IPS-20b (cell line): ENCODE measurements around the gene PARD6B.
"Not testable (repeated sequence)": the region's sequence is repeated elsewhere in the genome, so short reads cannot be mapped to it uniquely, and the experiment has no call there.

Experiments
- H3K27ac ChIP-seq: one replicate; pipeline ENCODE4 v1.5.1; 2013; ENCODE audit warnings: low read length
- H3K27me3 ChIP-seq: 2 replicates; pipeline ENCODE4 v1.6.1; 2013; ENCODE audit warnings: mild to moderate bottlenecking, low read length, inconsistent platforms; ENCODE audit not compliant: insufficient read depth
- H3K36me3 ChIP-seq: 2 replicates; pipeline ENCODE4 v1.6.1; 2013; ENCODE audit warnings: low read depth, mild to moderate bottlenecking, inconsistent platforms, low read length, moderate library complexity; ENCODE audit not compliant: insufficient read depth
- H3K4me1 ChIP-seq: 2 replicates; pipeline ENCODE4 v1.6.1; 2013; ENCODE audit warnings: mild to moderate bottlenecking, control low read depth, inconsistent platforms, low read length, moderate library complexity; ENCODE audit not compliant: insufficient read depth
- H3K4me3 ChIP-seq: 2 replicates; pipeline ENCODE4 v1.5.1; 2013; ENCODE audit warnings: mild to moderate bottlenecking, low read length, inconsistent platforms
- H3K9ac ChIP-seq: 2 replicates; pipeline ENCODE4 v1.6.1; 2013; ENCODE audit warnings: low read depth, mild to moderate bottlenecking, inconsistent platforms, low read length, moderate library complexity
- H3K9me3 ChIP-seq: 2 replicates; pipeline ENCODE4 v1.6.1; 2013; ENCODE audit warnings: mild to moderate bottlenecking, low read depth, low read length, inconsistent platforms; ENCODE audit not compliant: insufficient read depth

Gene PARD6B

DNA sequence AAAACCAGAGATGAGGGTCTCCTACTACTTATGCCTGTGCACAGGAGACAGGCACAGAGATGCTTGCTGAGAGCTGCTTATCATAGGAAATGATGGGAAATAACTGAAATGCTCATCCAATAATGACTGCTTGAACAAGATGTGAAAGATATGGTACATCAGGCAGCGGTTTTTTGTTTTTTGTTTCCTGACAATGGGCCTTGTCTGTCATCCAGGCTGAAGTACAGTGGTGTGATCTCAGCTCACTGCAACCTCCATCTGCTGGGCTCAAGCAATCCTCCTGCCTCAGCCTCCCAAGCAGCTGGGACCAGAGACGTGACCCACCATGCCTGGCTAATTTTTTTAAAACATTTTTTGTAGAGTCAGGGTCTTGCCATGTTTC lies 38.8 kb upstream of the PARD6B start:
- H3K9ac ChIP-seq, result peak overlapping the region; percentile 60; the same call in 1 of the 2 replicates

DNA sequence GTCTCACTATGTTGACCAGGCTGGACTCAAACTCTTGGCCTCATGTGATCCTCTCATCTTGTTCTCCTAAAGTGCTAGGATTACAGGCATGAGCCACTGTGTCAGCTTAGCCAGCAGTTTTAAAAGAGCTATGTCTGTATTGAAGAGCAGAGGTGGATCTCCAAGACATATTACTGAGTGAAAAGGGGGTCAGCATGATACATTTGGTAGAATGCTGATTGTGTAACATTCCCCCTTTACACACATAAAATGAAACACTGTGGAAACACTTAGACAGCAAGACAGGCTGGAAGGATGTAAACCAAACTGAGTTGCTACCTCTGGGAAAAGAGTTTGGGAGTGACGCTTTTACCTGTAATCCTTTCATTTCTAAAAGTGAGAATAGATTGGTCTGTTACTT lies 38.4 kb upstream of the PARD6B start:
- Histone ChIP-seq H3K4me3 (no peak overlapping the region), H3K4me1 (peaks cover 19% of the 10 kb centered on the region), H3K36me3 (no peaks in the 10 kb centered on the region), H3K9me3 (no peaks in the 10 kb centered on the region), H3K27ac (no peak overlapping the region), H3K27me3 (peaks cover 28% of the 10 kb centered on the region), H3K9ac (no peak overlapping the region)

More for the DNA sequence above, 38.8 kb upstream of the PARD6B start:
- Histone ChIP-seq H3K9me3 (no peaks in the 10 kb centered on the region), H3K27me3 (peaks cover 28% of the 10 kb centered on the region), H3K36me3 (no peaks in the 10 kb centered on the region), H3K4me1 (peaks cover 19% of the 10 kb centered on the region), H3K27ac (no peak overlapping the region), H3K4me3 (no peak overlapping the region)

DNA sequence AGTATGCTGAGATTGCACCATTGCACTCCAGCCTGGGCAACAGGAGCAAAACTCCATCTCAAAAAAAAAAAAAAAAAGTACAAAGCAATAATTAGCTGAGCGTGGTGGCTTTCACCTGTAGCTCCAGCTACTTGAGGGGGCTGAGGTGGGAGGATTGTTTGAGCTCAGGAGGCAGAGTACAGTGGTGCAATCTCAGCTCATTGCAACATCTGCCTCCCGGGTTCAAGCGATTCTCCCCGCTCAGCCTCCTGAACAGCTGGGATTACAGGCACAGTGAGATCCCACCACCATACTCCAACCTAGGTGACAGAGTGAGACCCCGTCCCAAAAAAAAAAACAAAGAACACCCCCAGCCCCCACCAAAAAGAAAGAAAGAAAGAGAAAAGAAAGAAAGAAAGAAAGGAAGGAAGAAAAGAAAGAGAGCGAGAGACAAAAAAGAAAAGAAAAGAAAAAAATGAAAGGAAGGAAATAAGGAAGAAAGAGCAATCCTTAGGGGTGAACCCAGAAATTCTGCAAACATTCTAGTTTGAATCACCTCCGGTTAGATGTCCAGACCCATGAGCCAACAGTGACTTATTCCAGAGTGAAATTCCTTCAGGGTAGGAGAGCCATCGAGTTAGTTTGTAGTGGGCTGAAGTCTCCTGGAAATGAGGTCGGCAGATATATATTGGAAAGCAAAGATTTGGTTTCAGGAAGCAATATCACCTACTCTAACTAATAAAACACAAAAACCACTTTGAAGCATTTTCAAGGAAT lies 36.8 kb upstream of the PARD6B start:
- Histone ChIP-seq H3K4me1 (peaks cover 19% of the 10 kb centered on the region), H3K9me3 (no peaks in the 10 kb centered on the region), H3K27me3 (peaks cover 28% of the 10 kb centered on the region), H3K27ac (no peak overlapping the region), H3K9ac (no peak overlapping the region), H3K4me3 (no peak overlapping the region), H3K36me3 (no peaks in the 10 kb centered on the region)

DNA sequence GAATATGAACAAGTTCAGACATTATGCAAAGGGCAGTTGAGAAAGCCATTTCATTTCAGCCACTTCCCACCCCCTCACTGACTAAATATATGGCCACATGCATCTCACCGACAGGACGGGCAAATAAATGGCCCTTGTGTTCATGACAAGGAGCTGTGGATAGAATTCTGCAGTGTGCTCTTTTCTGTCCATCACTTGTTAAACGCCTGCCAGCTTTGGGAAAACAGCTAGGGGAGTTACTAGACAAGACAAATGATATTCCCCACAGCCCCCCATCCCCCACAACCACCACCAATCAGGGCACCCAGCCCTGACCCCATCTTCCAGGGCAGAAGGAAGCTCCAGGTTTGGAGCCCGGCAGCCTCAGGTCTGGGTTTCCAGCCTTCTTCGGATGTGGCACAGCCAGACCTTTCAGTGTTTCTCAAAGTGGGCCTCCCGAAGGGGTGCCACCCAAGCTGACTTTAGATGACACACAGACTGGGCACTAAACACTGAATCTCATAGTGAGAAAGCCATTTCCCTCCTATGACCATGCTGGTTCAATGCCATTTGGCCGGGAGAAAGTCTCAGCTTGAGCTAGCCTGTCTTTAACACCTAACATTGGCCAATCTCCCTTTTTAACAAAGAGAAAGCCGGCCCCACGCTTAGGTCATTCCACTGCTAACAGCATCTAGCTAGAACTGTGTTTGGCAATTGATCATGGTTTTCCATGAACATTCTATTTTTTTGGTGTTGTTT lies 36.1 kb upstream of the PARD6B start:
- H3K9ac ChIP-seq, result no peak overlapping the region
- H3K36me3 ChIP-seq, result no peaks in the 10 kb centered on the region
- H3K4me3 ChIP-seq, result no peak overlapping the region
- H3K27me3 ChIP-seq, result peaks cover 20% of the 10 kb centered on the region
- peaks cover 13% of the 10 kb centered on the region for H3K4me1 ChIP-seq
- H3K9me3 ChIP-seq, result no peaks in the 10 kb centered on the region
- no peak overlapping the region for H3K27ac ChIP-seq

- not testable (repeated sequence) for H3K9me3 ChIP-seq, H3K36me3 ChIP-seq, H3K4me1 ChIP-seq, H3K9ac ChIP-seq, H3K27ac ChIP-seq, H3K27me3 ChIP-seq, H3K4me3 ChIP-seq
Measured at GRCh38 chr20:50698255-50698654, 33.1 kb upstream of the PARD6B start.

- Histone ChIP-seq H3K9ac (no peak overlapping the region), H3K27ac (no peak overlapping the region), H3K27me3 (no peaks in the 10 kb centered on the region)
Measured at GRCh38 chr20:50699688-50700087, 31.7 kb upstream of the PARD6B start.

GRCh38 chr20:50701041-50701963 lies 30.1 kb upstream of the PARD6B start:
- H3K9ac ChIP-seq, result no peak overlapping the region
- H3K4me3 ChIP-seq, result no peak overlapping the region
- no peaks in the 10 kb centered on the region for H3K36me3 ChIP-seq
- H3K9me3 ChIP-seq, result no peaks in the 10 kb centered on the region
- H3K27ac ChIP-seq, result no peak overlapping the region
- peaks cover 6% of the 10 kb centered on the region for H3K4me1 ChIP-seq
- no peaks in the 10 kb centered on the region for H3K27me3 ChIP-seq

More at GRCh38 chr20:50699688-50700087, 31.7 kb upstream of the PARD6B start:
- peaks cover 2% of the 10 kb centered on the region for H3K4me1 ChIP-seq
- H3K4me3 ChIP-seq, result no peak overlapping the region
- H3K36me3 ChIP-seq, result no peaks in the 10 kb centered on the region
- H3K9me3 ChIP-seq, result no peaks in the 10 kb centered on the region

DNA sequence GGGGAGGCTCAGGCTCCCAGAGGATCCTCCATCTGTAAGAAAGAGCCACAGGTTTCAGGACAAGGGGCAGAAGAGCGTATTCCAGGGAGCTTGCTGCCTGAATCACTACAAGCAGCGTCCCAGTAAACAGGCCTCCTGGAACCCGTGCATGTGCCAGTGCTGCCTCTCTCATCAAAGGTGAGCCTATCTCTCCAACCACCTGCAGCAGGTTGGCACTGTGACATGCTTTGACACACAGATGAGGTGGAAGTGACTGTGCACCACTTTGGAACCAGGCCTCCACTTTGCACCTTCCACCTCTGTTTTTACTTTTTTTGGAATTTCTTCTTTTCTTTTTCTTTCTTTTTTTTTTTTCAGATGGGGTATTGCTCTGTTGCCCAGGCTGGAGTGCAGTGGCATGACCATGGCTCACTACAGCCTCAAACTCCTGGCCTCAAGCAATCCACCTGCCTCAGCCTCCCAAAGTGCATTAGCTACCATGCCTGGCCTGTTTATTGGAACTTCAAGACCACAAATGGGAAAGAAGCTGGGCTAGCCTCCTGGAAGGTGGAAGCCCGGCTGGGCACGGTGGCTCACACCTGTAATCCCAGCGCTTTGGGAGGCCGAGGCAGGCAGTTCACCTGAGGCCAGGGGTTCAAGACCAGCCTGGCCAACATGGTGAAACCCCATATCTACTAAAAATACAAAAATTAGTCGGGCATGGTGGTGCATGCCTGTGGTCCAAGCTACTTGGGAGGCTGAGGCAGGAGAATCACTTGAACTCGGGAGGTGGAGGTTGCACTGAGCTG lies 27.5 kb upstream of the PARD6B start:
- not testable (repeated sequence) for H3K9me3 ChIP-seq, H3K27me3 ChIP-seq, H3K27ac ChIP-seq, H3K4me1 ChIP-seq, H3K4me3 ChIP-seq, H3K36me3 ChIP-seq, H3K9ac ChIP-seq

DNA sequence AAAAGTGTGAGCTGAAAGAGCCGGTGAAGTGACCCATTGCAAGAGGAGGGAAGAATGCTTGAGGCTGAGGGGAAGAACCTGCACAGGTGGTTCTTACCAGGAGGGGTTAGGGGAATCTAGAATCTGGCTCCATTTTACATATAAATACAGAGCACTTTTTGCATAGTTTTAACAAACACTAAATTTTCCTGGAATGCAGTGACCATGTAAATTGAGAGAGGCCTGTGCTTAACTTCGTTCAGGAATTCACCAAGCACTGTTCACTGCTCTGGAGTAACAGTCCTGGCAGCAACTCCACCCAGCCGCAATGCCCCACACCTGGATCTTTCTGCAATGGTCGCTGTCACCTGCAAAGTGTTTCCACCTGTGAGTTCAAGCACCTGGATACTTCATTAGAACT lies 26.9 kb upstream of the PARD6B start:
- Histone ChIP-seq H3K27me3 (no peaks in the 10 kb centered on the region), H3K9me3 (no peaks in the 10 kb centered on the region), H3K4me1 (peaks cover 6% of the 10 kb centered on the region), H3K4me3 (no peak overlapping the region), H3K27ac (no peak overlapping the region), H3K36me3 (no peaks in the 10 kb centered on the region), H3K9ac (no peak overlapping the region)

- H3K36me3 ChIP-seq, result no peaks in the 10 kb centered on the region
- peaks cover 6% of the 10 kb centered on the region for H3K4me1 ChIP-seq
- no peak overlapping the region for H3K9ac ChIP-seq
- H3K27me3 ChIP-seq, result no peaks in the 10 kb centered on the region
- no peak overlapping the region for H3K27ac ChIP-seq
- H3K9me3 ChIP-seq, result no peaks in the 10 kb centered on the region
- H3K4me3 ChIP-seq, result no peak overlapping the region
Measured at GRCh38 chr20:50704971-50705370, 26.4 kb upstream of the PARD6B start.
